Measurements from ENCODE around the gene GPR160. TPM values are rescaled to one million over a fixed set of nuclear protein-coding genes. Genes with fewer than 3 reads are reported as not detected.

The GPR160 gene
- total RNA-seq, result 1 to 10 TPM in 7 of 9 donors, under 1 TPM in 2; 0.76 to 5.8 (median 1.9) TPM
- 1 to 10 TPM in 2 of 3 donors, under 1 TPM in 1; 0.88 to 2.1 (median 1.2) TPM for polyA plus RNA-seq
- long read RNA-seq, donor 1, partial matches to known transcripts, result 0 of 1 reads
- long read RNA-seq, donor 1, other reads (novel, unspliced or antisense), result 0 of 1 reads
- long read RNA-seq, donor 2, partial matches to known transcripts, result 0 of 1 reads
- long read RNA-seq, donor 2, other reads (novel, unspliced or antisense), result 0 of 1 reads
- long read RNA-seq, donor 3, partial matches to known transcripts, result 0 of 1 reads
- long read RNA-seq, donor 3, other reads (novel, unspliced or antisense), result 0 of 1 reads
- long read RNA-seq, donor 4, result 0 reads
- long read RNA-seq, donor 5, partial matches to known transcripts, result 1 of 2 reads
- long read RNA-seq, donor 5, other reads (novel, unspliced or antisense), result 0 of 2 reads
- long read RNA-seq, donor 6, result 0 reads
- long read RNA-seq, donor 7, result 0 reads
- long read RNA-seq, donor 8, partial matches to known transcripts, result 0 of 1 reads
- long read RNA-seq, donor 8, other reads (novel, unspliced or antisense), result 0 of 1 reads
- long read RNA-seq, donor 9, result 0 reads
- long read RNA-seq, donor 10, partial matches to known transcripts, result 0 of 1 reads
- long read RNA-seq, donor 10, other reads (novel, unspliced or antisense), result 0 of 1 reads

- 4 to 11% (median 6%) methylated on average over 9 to 78 of the region's 78 CpGs for WGBS, 4 donors
- Histone ChIP-seq H3K4me3 (peak within 1 kb of the TSS in 2 of 4 donors; percentile 15 to 88), H3K36me3 (replicated peaks in 1 of 2) (no peaks in the 10 kb centered on the region), H3K4me1 (replicated peaks in 1 of 2) (peaks cover 0 to 15% of the 10 kb centered on the region in 2 donors), H3K27me3 (no peaks in the 10 kb centered on the region), H3K9me3 (replicated peaks in 1 of 3) (no peaks in the 10 kb centered on the region), H3K27ac (no peak within 1 kb of the TSS)
- peak; percentile 50 to 75 (median 71) for DNase-seq
- TF ChIP-seq CTCF (IDR thresholded peaks at IDR 0.05), result peak; percentile 47 to 63 (median 56)
- TF ChIP-seq POLR2A (IDR thresholded peaks at IDR 0.05), result no peak
- intact Hi-C loops (cut with DNase I), result no loop called here
These were observed at the start of gene GPR160 for GRCh38 chr3:170037463-170038433. GPR160 (plus strand) TSS chr3:170037995; CDS start chr3:170083973, 45,978 bp downstream.

- no peak for DNase-seq
- H3K36me3 ChIP-seq (replicated peaks in 1 of 2), result peaks cover 0 to 62% of the 10 kb centered on the region in 2 donors
- 92 to 99% (median 93%) methylated on average over 4 of the region's 4 CpGs for WGBS, 4 donors
- no peak overlapping the region for H3K27ac ChIP-seq
- no peaks in the 10 kb centered on the region for H3K27me3 ChIP-seq
- H3K4me3 ChIP-seq, result no peak overlapping the region
- no peaks in the 10 kb centered on the region for H3K4me1 ChIP-seq (replicated peaks in 1 of 2)
- H3K9me3 ChIP-seq (replicated peaks in 1 of 3), result no peaks in the 10 kb centered on the region
- TF ChIP-seq CTCF (IDR thresholded peaks at IDR 0.05) (no peak), POLR2A (IDR thresholded peaks at IDR 0.05) (no peak)
- intact Hi-C loops (cut with DNase I), result no loop called here
These were observed 47.4 kb upstream of the GPR160 start for GRCh38 chr3:169990431-169990830.

- 70 to 84% (median 81%) methylated on average over 3 of the region's 3 CpGs for WGBS, 4 donors
These were observed 45.6 kb upstream of the GPR160 start for GRCh38 chr3:169992156-169992555.

More at GRCh38 chr3:169992156-169992555, 45.6 kb upstream of the GPR160 start:
- H3K4me1 ChIP-seq (replicated peaks in 1 of 2), result no peaks in the 10 kb centered on the region
- peaks cover 0 to 45% of the 10 kb centered on the region in 2 donors for H3K36me3 ChIP-seq (replicated peaks in 1 of 2)
- intact Hi-C loops (cut with DNase I), result no loop called here
- TF ChIP-seq CTCF (IDR thresholded peaks at IDR 0.05) (no peak), POLR2A (IDR thresholded peaks at IDR 0.05) (no peak)
- no peak overlapping the region for H3K27ac ChIP-seq
- H3K9me3 ChIP-seq (replicated peaks in 1 of 3), result no peaks in the 10 kb centered on the region
- DNase-seq, result no peak
- H3K27me3 ChIP-seq, result no peaks in the 10 kb centered on the region
- H3K4me3 ChIP-seq, result no peak overlapping the region

Data from adrenal gland (tissue), 19 donors.